Skeletal muscle cell (primary cell): Measurements from ENCODE around the gene TAF11L14.

Source experiments
- DNase-seq: peaks from one replicate; pipeline ENCODE4 v3.0.0-alpha.2; 2010; ENCODE audit warnings: low read depth
- H3K4me3 ChIP-seq: 2 replicates; pipeline ENCODE4 v1.5.1; 2011; ENCODE audit warnings: low read depth, mild to moderate bottlenecking, control low read depth, low read length, moderate library complexity

TAF11L14 gene

GRCh38 chr5:17670353-17670752 lies 36.1 kb downstream of the TAF11L14 start:
- no peak overlapping the region for H3K4me3 ChIP-seq
- DNase-seq: no peak

GRCh38 chr5:17678751-17679324 lies 44.6 kb downstream of the TAF11L14 start:
- no peak for DNase-seq
- H3K4me3 ChIP-seq: no peak overlapping the region

DNA sequence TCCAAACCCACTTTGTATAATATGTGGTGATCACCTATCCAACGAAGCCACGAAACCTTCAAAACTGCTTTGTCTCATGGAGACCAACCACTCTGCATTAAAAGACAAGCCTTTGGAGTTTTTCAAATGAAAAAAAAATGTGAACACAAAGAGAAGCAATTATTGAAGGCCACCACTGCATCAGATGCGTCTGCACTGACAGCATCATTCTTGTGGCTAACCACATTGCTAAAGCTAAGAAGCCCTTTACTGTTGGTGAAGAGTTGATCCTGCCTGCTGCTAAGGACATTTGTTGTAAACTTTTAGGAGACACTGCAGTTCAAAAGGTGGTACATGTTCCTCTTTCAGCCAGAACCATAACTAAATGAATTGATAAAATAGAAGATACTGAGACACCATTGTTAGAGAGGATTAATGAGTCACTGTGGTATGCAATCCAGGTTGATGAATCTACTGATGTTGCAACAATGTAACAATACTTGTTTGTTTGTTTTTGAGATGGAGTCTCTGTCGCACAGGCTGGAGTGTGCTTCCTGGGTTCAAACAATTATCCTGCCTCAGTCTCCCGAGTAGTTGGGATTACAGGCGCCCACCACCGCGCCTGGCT lies 45.4 kb downstream of the TAF11L14 start:
- no peak for DNase-seq
- H3K4me3 ChIP-seq: no peak overlapping the region

DNA sequence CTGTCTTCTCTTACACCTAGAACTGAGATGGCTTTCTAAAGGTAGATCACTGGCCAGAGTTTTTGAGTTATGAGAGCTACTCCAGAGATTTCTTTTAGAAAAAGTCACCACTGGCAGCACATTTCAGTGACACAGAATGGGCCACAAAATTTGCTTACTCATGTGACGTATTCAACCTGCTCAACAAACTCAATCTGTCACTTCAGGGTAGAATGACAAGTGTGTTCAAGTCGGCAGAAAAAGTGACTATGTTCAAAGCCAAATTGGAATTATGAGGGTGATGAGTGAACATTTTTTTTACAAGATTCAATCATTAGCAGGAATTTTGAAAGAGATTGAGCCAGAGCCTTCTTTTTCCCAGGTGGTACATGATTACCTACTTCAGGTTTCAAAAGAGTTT lies 46.5 kb downstream of the TAF11L14 start:
- no peak for DNase-seq
- H3K4me3 ChIP-seq: no peak overlapping the region
